T follicular helper cell (primary cell): ENCODE measurements around the gene IGF1R.

Experiments used
- DNase-seq: peaks from one replicate; pipeline ENCODE4 v3.0.0-alpha.2; 2020; ENCODE audit warnings: low read depth

Gene IGF1R

DNA sequence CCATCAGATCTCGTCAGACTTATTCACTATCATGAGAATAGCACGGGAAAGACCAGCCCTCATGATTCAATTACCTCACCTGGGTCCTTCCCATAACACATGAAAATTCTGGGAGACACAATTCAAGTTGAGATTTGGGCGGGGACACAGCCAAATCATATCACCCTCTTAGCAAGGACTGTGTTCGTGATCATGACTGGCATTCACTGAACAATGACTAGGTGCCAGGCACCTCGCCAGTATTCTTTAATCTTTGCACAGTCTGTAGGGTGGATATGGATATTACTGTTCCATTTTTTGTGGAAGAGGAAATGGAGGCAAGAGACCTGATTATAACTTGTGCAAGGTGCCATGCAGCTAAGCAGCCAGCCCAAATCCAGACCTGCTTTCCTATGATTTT lies 77.5 kb downstream of the IGF1R start:
- no peak for DNase-seq

DNA sequence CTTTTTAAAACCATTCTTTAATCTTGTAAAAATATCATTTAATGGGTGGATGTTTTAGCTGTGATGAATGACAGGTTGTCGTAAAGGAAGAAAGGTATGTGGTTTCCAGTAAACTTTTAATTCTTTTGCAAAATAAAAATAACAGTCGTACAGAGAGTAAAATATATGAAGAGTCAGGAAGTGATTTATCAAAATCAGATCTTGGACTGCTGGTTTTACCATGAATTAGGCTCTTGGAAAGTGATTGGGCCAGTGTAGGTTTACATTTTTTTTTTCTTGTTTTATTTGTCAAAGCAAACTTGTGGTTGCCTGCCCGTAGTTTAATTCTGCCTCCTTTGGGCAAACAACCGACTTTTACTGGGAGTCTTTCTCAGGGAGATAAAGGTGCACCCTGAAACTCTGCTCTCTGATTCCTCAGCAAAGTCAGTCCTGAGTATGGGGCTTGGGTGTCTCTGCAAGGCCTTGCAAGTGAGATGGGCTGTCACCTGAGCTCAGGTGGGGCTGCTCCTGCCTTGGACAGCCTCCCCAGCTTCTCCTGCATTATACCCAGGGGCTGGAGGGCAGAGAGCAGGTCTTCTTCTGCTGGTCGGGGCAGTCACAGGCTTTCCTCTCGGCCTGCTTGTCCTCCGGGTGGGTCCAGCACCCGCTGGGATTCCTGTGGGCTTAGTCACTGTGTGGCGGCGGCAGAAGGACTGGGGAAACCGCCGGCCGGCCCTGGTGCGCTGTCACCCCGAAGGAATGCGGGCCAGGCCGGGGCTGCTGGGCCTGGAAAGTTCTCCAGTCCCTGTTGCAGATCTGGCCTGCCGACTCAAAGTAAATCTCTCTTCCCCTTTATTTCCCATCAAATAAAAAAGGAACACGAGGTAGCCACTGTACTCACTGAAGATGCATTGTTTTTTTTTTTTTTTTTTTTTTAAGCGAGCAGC lies 79.0 kb downstream of the IGF1R start:
- no peak for DNase-seq

DNA sequence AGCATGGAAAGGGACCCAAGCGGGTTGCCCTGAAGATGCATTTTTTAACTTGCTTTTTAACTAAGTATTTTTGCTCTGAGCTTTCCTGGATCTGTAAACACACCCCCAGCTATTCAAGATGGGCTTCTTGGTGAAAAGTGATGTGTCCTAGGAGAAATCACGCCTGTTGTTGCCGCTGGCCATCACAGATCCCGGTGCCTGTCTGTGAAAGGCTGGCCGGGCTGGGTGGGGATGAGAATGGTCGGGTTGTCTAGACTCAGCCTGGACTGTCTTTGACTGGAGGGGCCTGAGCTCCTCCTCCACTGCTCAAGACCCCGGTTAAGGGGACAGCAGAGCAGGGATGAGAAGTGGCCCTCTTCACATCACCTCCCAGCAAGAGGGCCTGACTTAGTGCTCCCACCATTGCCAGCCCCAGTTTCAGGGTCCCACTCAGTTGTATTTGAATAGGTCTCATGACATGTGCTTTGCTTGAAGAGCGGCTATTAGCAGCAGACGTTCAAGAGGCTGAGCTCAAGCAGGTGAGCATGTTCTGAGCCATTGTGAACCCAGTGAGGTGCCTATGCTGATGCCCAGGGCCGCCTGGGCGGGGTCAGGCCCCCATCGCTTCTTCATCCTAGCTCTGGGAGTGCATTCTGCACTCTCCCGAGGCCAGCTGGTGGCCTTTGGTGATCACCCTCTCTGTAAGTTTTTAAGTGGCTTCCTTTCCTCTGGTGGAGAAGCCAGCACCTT lies 79.9 kb downstream of the IGF1R start:
- no peak for DNase-seq

DNA sequence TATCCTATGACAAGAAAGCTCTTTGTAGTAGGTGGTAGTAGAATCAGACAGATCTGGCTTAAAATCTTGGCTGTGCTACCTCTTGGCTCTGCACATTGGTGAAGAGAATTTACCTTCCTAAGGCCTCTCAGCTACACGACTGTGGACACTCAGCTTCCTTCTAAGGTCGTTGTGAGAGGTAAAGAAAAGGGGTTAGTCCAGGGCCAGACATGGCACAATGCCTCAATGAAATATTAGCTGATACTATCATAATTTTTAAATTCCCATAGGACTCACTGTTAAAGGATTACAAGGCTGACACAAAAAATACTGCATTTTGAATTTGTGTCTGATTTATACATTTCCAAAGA lies 80.4 kb downstream of the IGF1R start:
- no peak for DNase-seq

DNA sequence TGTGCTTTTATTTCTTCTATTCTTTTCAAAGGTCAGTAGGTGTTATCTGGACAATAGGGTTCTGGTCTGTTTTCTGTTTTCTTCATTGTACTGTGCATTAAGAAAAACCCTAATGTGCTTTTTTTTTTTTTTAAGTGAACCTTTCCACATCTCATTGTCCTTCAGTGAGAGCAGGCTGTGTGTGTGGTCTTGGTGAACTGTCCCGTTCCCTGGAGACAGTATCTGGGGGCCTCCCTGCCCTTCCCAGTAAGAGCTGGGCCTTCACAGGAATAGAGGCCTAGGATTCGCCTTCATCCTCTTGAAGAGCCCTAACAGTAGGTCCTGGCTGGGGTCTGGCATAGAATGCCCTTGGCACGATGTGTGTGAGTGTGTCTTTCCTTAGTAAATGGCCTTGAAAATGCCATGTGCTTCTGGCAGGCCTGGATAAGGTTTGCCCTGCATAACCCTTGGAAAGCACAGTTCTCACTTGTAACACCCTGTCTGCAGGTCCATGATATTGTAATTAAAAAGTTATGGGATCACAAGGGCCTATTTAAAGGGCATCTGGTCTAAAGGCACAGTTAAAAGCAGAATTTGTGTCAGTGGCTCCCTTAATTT lies 81.2 kb downstream of the IGF1R start:
- no peak for DNase-seq

DNA sequence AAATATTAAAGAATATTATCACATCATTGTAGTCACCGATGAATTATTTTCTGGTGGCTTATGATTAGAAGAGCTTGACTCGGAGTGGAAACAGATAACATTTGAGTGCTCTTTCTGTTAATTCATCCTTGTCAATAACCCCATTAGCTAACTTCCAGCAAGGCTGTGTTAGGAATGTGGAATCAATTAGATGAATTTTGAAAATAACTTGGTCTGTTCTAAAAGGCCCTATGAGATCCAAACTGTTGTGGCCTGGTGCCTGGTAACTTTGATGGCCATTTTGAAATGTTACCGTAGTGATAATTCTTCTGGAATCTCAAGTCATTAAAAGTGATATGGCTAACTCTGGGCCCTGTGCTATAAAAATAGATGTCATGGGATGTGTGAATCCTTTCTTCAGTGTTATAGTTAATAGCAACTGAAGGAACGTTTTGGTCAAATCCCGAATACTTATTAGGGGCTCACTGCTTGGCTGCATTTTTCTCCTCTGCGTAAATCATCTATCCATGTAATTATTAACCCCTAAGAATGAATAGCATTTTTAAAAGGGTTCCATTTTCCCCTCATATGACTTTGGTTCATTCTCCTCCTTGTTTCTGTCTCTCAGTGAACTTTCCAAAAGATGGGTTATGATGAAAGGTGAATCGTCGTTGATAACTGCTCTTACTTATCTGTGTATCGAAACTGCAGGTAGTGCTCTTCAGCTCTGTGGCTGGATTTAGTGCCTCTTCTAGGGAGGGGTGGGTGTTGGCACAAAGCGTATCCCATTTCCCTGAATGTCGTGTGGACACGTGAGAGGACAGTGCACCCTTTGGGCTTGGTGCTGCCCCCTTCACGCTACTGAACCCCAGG lies 82.7 kb downstream of the IGF1R start:
- DNase-seq = no peak

DNA sequence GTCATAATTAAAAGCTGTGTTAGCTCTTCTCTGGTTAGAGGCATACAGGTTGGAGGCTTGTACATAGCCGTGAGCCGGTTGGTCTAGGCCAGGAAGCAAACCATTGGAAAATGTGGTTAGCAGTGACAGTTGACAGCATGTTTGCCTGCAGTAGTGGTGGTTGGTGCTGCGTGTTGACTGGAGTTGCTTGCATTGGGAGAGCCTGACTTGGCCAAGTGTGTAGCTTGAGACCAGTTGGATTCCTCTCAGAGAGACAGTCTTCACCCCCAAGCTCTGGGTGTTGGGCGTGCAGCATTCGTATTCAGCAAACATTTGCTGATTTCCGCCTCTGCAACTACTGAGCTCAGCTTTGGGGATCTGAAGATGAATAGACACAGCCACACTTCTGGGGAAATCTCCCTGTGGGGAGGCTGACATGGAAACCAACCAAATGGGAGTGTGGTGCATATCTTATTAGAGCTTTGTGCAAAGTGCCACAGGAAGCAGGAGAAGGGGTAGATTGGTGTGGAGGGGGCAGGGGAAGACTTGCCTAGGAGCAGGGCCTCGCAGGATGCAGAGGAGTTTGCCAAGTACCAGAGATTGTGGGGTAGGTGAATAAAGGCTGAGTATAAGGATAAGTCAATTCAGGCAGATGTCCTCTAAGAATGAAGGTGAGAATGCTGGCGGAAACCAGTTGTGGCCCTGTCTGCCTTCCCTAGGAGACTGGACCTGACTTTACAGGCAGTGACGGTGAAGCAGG lies 83.5 kb downstream of the IGF1R start:
- DNase-seq = no peak

DNA sequence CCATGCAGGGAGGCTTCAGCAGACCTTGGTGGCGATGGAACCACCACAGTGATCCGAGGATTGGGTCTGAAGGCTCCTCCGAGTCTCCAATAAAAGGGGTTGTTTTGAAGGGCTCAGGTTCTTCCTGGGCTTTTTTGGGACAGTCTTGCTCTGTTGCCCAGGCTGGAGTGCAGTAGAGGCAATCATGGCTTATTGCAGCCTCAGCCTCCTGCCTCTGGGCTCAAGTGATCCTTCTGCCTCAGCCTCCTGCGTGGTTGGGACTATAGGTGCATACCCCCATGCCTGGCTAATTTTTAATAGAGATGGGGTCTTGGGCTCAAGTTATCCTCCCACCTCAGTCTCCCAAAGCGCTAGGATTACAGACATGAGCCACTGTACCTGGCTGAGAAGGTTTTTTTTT lies 84.8 kb downstream of the IGF1R start:
- no peak for DNase-seq

DNA sequence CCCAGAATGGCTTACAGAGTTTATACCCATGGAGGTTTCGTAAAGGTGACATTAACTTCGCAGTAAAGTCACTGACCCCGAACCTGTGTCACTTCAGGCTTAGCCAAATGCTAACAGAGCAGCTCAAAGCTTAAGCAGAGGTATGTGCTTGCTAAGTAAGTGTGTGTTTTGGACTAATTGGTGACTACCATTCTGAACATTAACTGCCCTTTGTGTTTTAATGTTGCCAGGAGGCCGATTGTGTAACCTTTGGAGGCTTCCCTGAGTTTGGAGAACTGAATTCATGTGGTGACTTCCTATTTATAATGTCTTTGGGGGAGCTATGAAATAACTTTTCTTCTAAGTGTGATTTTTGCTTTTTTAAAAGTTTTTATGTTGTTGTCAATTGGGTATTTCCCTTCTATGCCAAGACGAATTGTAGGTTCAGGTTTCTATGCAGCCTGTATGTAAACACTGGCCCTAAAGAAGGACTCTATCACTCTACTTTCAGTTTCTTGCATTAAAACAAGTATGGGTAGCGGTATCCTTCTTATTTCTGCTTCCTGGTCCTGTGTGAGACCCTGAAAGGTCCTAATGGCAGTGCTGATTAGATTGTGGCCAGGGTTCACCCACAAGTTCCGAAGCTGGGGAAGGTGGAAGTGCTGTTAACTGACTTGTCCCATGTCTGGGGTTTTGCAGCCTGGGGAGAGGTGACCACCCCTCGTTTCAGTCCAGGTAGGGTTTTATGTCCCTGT lies 86.3 kb downstream of the IGF1R start:
- DNase-seq = no peak

DNA sequence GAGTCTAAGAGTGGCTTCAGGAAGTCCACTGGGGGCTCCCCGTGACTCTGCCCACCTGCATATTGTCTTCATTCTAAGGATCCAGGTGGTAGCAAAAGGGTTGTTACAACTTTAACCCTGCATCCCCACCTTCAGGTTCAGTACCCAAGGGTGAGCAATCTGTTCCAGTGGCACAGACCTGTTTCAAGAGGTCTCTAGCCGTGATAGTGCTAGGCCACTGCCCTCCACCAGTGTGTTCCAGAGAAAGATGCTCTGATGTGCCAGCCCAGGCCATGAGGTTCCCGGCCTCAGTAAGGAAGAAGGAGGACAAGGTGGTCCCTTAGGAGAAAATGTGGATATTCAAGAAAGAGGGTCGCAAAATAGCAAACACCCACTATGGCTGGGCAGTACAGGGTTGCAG lies 87.0 kb downstream of the IGF1R start:
- no peak for DNase-seq

DNA sequence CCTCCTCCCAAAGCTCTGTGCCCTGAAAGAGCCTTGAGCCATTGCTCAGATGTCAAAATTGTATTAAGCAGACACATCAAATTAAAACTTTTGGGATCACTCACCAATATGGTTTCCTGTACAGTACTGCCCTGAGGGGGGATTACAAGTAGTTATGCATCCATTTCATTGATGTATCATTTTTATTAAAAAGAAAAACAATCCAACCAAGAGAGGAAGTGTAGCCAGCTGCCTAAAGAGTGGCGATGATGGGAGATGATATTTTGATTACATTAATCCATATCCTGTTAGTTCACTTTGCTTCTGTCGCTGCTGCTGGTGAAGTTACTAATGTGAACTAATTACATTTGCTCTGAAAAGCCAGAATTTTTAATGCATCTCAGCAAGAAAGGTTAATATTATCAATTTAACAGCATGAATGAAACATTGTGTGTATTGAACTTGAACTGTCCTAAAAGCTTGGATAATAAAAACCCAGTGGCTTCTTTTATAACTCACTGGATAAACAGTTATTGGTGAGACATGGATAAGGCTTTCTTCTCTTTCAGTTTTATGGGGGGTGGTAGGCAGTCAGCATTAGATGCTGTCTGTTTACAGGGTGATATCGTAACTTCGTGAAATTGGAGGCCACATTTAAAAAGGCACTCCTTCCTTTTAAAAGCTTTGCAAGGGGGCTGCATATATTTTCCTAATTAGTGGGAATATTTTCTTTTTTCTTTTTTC lies 87.7 kb downstream of the IGF1R start:
- no peak for DNase-seq

DNA sequence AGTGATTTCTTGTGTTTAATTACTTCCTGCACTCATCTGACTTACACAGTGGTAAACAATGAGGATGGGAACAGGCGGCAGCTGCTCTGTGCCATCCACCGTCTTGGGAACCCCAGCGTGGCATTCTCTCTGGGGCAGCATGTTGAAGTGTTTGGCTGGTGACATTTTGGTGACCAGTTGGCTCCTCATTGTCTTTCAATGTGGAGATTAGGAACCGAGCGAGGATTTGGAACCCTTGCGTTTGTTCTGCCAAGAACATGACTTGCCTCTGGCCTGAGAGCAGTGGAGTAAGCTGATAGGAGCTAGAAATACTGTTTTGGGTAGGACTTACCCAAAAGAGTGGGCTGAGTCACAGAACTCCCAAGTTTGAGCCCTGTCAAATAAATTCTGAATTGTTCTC lies 88.8 kb downstream of the IGF1R start:
- no peak for DNase-seq

DNA sequence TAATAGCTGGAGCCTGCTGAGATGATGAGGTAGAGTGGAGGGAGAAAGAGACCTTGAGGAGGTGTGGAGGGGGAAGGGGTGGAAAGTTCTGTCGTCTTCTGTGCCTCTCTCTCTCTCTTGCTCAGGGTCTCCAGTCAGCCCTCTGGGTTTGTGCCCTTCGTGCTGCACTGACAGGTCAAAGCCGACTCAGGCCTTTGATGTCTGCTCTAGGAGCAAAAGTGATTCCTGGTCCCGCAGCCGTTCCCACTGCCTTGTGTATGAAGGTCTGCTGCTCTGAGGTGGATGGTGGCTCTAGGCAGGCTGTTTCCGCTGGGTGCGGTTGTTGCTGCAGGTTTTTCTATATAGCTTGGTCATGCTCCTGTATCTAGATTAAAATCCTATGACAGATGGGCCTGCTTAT lies 89.4 kb downstream of the IGF1R start:
- DNase-seq = no peak

DNA sequence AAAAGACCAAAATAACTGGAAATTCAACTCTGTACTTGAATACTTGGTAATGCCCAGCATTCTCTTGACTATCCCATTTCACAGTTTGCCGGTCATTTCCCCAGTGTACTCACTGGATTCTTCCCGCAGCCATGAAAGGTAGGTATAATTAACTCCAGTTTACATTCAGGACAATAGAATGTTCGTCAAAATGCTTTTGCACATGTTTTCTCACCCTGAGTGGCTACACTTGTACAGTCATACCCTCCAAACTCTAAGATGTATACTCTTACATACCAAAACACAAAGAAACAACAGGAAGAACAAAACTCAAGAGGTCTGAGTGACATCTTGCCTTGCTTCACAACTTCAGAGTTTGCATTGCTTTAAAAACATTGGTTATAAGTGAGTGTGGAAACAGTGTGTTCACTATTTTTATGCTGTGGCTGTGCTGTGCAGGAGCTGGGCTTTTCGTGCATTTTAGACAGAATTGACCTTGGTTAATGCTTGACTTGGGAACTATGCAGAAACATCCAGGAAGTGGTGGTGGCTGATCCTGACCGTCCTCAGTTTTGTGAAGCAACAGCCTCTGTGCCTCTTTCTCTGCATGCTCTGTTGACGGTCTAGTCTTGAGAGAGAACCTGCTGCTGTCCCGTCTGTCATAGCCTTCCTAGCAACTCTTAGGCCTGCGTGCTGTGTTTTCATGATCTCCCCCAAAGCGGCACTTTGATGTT lies 90.5 kb downstream of the IGF1R start:
- no peak for DNase-seq

DNA sequence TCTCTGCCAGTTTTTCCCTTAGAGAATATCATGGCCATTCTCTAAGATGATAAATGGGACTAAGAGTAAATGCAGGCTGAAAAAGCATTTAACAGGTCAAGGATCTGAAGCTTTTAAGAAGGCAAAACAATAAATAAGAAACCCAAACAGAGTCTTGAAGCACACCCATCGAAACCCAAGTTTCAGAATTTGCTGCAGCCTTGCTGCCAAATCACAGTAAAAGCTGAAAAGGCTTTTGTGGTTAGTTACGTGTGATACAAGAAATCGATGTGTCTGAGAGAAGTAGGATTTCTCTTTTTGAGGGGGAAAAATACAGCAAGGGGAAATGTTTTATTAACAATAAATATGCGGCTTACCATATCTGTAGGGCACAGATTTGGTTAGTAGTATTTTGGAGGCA lies 92.0 kb downstream of the IGF1R start:
- DNase-seq = no peak

DNA sequence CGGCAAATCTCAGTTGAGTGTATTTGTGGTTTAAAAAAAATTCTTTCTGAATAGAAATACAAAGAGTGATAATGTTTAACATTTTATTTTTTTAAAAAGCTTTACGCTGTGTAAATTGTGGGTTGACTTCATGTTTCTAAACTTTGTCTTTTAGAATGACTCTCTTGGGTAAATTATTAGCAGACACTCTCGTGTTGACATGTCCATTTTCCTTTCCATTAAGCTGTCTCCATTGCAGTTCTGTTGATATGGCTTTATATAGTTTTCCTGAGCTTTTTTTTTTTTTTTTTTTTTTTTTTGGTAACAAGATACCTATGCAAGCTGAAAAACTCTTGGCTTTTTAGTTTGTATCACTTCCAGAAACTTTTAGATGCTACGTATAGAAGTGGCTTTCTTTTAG lies 92.6 kb downstream of the IGF1R start:
- DNase-seq = no peak

DNA sequence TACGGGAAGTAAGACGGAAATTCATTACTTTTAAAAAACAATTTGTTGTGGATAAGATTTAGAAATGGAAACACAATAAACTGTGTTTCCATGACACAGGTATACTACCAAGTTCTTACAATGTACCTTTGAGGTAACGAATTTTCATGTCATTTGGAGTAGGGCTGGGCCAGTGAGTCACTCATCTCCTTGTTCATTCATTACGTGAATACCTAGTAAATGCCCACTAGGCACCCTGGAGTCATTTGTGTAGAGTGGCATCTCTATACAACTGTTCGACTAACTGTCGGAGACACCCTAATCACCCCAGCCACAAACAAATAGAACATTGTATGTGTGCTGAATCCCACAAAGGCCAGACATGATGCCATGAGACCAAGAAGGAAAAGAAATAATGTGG lies 94.8 kb downstream of the IGF1R start:
- no peak for DNase-seq

DNA sequence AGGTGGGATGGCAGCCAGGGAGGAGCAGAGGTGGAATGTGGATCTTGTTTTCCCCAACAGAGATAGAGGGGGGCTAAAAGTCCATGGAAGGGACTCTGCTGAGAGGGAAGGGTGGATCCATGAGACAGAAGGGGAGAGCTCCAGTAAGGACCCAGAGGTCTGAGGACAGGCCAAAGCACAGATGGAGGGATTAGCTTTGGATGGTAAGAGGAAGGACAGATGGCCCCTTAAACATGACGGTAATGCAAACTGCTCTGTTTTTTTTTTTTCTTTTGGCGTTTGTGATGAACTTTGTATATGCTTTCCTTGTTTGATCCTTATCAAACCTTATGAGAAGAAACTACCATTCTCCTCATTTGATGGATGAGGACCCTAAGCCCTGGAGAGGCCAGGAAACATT lies 96.2 kb downstream of the IGF1R start:
- DNase-seq = no peak

DNA sequence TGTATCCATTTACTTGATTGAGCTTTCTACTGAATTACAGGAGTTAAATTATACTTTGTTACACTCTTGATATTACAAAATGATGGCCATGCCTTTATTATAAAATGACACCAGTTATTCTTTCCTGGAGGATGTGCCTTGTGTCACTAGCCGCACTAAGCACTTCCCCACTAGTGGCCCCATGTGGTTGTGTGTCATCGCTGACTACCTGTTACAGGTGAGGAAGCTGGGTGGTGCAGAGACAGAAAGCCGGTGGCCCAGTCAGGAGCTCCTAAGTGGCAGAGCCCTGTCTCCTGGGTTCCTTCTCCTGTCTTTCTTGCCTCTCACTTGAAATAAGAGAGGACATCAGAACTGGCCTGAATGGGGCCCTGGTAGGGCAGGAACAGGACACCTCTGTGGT lies 96.8 kb downstream of the IGF1R start:
- no peak for DNase-seq
